Measurements from ENCODE around the gene BANK1. TPM values are rescaled to one million over a fixed set of nuclear protein-coding genes. Genes with fewer than 3 reads are reported as not detected.

BANK1 gene
- total RNA-seq, 1 experiment from 2014 or later = 1.1 TPM

DNA sequence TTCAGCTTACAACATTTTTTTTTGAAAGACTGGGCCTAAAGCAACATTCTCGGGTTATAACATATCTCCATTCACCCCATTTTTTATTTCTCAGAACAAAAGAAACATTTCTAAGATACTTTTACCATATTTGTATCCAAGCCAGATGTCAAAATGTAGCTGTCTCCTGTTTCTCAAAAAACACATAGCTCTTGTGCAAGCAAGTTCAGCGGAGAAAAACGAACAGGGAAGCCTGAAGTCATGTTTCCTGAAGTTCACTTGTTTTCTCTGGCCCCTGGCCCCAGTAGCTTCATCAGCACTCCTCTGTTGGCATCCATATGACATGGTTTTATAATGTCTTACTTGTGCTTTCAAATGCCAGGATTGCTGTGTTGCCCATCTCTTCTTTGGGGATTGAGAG lies 218.2 kb downstream of the BANK1 start:
- Histone ChIP-seq H3K4me2 (ENCODE audit: insufficient read depth, insufficient read length, low read length) (no peak overlapping the region), H3K56ac (ENCODE audit: insufficient read length, low read depth, low read length) (no peak overlapping the region), H2BK12ac (ENCODE audit: insufficient read length, low read depth, low read length) (no peak overlapping the region), H3K79me2 (ENCODE audit: insufficient read depth, low read length) (no peaks in the 10 kb centered on the region), H3K9ac (ENCODE audit: extremely low read depth, insufficient read length, low read length) (no peak overlapping the region), H4K5ac (ENCODE audit: insufficient read length, low read depth, low read length) (no peak overlapping the region), H3K23ac (ENCODE audit: insufficient read length, low read depth, low read length) (no peak overlapping the region), H4K20me1 (ENCODE audit: control insufficient read depth, insufficient read depth, insufficient read length) (no peaks in the 10 kb centered on the region), H4K8ac (replicated peaks; ENCODE audit: insufficient read length, low read depth, low read length) (no peak overlapping the region), H3K23me2 (ENCODE audit: insufficient read length, low read depth, low read length, poor library complexity, severe bottlenecking) (no peaks in the 10 kb centered on the region), H3K14ac (ENCODE audit: insufficient read depth, low read length) (no peak overlapping the region), H3T11ph (ENCODE audit: low read length) (no peak overlapping the region), H4K91ac (ENCODE audit: insufficient read length, low read depth, low read length) (no peak overlapping the region), H2AK5ac (ENCODE audit: insufficient read length, low read length) (no peak overlapping the region), H3K9me3 (ENCODE audit: control insufficient read depth, low read depth, low read length) (no peaks in the 10 kb centered on the region), H2BK5ac (ENCODE audit: insufficient read length, low read length) (no peak overlapping the region), H2BK20ac (ENCODE audit: low read depth, low read length, poor library complexity, severe bottlenecking) (no peak overlapping the region), H2BK15ac (ENCODE audit: low read depth, low read length) (no peak overlapping the region), H3K27me3 (ENCODE audit: insufficient read depth, low read length) (no peaks in the 10 kb centered on the region), H3K27ac (ENCODE audit: insufficient read length, low read depth, low read length) (no peak overlapping the region), H3K4me1 (ENCODE audit: insufficient read depth, low read length) (no peaks in the 10 kb centered on the region), H3K79me1 (ENCODE audit: insufficient read depth, low read depth, low read length, poor library complexity, severe bottlenecking) (no peaks in the 10 kb centered on the region), H2AFZ (ENCODE audit: low read length) (no peak overlapping the region), H3K4ac (ENCODE audit: low read depth, low read length) (no peak overlapping the region), H2BK120ac (ENCODE audit: low read depth, low read length, poor library complexity, severe bottlenecking) (no peak overlapping the region), H3K18ac (ENCODE audit: insufficient read length, low read depth, low read length) (no peak overlapping the region)
- WGBS (ENCODE audit: extremely low coverage, insufficient read length, low lambda C conversion rate) = no CpG with 5 or more reads among the region's 3 CpGs
- Mint-ChIP-seq H3K4me1 (no peaks in the 10 kb centered on the region), H3K9me3 (no peaks in the 10 kb centered on the region), H3K27me3 (ENCODE audit: low read depth) (no peaks in the 10 kb centered on the region), H3K36me3 (ENCODE audit: insufficient read depth in 1 of 3, low read depth in 3 of 3) (no peaks in the 10 kb centered on the region), H3K4me3 (no peak overlapping the region), H3K27ac (no peak overlapping the region)
- no peak for DNase-seq
- TF ChIP-seq, protein P1, sequence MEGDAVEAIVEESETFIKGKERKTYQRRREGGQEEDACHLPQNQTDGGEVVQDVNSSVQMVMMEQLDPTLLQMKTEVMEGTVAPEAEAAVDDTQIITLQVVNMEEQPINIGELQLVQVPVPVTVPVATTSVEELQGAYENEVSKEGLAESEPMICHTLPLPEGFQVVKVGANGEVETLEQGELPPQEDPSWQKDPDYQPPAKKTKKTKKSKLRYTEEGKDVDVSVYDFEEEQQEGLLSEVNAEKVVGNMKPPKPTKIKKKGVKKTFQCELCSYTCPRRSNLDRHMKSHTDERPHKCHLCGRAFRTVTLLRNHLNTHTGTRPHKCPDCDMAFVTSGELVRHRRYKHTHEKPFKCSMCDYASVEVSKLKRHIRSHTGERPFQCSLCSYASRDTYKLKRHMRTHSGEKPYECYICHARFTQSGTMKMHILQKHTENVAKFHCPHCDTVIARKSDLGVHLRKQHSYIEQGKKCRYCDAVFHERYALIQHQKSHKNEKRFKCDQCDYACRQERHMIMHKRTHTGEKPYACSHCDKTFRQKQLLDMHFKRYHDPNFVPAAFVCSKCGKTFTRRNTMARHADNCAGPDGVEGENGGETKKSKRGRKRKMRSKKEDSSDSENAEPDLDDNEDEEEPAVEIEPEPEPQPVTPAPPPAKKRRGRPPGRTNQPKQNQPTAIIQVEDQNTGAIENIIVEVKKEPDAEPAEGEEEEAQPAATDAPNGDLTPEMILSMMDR (conservative IDR thresholded peaks at IDR 0.05) = no peak

Measured in H9 (cell line).